ENCODE measurements around the gene CCDC9B. TPM values are rescaled to one million over a fixed set of nuclear protein-coding genes. Genes with fewer than 3 reads are reported as not detected.
A peak's percentile ranks its signal among the peaks of the same experiment; 100 is the strongest.

CCDC9B gene
- total and polyA plus RNA-seq, 2 of the 4 experiments (the other 2 are of a cell fraction) = 19.7 to 30.9 TPM

DNA sequence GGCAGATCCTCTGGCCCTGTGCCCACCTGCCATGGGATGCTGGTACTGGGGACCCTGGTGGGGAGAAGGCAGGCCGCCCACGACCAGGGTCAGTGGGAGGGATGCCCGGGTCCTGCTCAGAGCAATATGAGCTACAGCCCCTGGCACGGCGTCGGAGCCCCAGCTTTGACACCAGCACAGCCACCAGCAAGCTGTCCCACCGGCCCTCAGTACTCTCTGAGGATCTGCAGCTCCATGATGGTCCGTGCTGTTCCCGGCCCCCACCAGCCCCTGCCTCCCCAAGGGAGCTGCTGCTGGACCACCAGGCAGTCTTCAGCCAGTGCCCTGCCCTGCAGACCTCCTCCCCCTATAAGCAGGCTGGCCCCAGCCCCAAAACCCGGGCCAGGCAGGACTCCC lies 28.7 kb upstream of the CCDC9B start:
- intact Hi-C loops (cut with micrococcal nuclease) = no loop called here
- 88% methylated on average over 3 of the region's 10 CpGs; no CpG with 5 or more reads in 1 of the 2 experiments for WGBS, 2 experiments (ENCODE audit: extremely low coverage in 2 of 2, insufficient read length in 1 of 2)

More for the DNA sequence above, 28.7 kb upstream of the CCDC9B start:
- Histone ChIP-seq H3K9me1 (ENCODE audit: insufficient read depth, low read length) (0 out of 2 replicates have a peak, but pooled peaks cover 3% of the 10 kb centered on the region), H3K9me3 (ENCODE audit: control insufficient read depth, insufficient read depth, low read length) (no peaks in the 10 kb centered on the region), H3K14ac (replicated peaks; ENCODE audit: low read depth, low read length) (no peak overlapping the region), H2BK5ac (ENCODE audit: low read depth, low read length, poor library complexity, severe bottlenecking) (no peak overlapping the region), H2BK15ac (ENCODE audit: low read depth, low read length) (no peak overlapping the region), H3K4ac (ENCODE audit: low read depth, low read length) (no peak overlapping the region), H3K9ac (ENCODE audit: low read depth, low read length) (no peak overlapping the region), H3K4me3 (ENCODE audit: insufficient read depth, low read depth, low read length) (no peak overlapping the region), H4K91ac (ENCODE audit: insufficient read depth, low read depth, low read length) (no peak overlapping the region), H4K8ac (ENCODE audit: low read depth in 2 of 2, low read length in 2 of 2) (no peak overlapping the region), H2BK20ac (ENCODE audit: low read depth, low read length) (no peak overlapping the region), H3K18ac (ENCODE audit: low read depth, low read length) (no peak overlapping the region), H4K5ac (ENCODE audit: low read depth, low read length) (no peak overlapping the region), H3K23ac (ENCODE audit: low read depth, low read length) (no peak overlapping the region), H2AK9ac (replicated peaks; ENCODE audit: low read depth, low read length, poor library complexity) (no peak overlapping the region), H3K4me2 (ENCODE audit: low read depth, low read length) (no peak overlapping the region), H2AK5ac (ENCODE audit: low read depth, low read length) (peak overlapping the region; percentile 58; the same call in 1 of the 2 replicates), H3K27me3 (ENCODE audit: control insufficient read depth, insufficient read depth, low read length) (peaks cover 5% of the 10 kb centered on the region; the same call in 1 of the 2 replicates), H2AFZ (replicated peaks; ENCODE audit: low read length, poor library complexity) (no peak overlapping the region), H3K27ac (ENCODE audit: insufficient read depth, low read length) (no peak overlapping the region), H4K20me1 (ENCODE audit: insufficient read depth, low read length) (no peaks in the 10 kb centered on the region), H3K36me3 (ENCODE audit: control insufficient read depth, insufficient read depth, low read length) (no peaks in the 10 kb centered on the region), H3K4me1 (ENCODE audit: control insufficient read depth, insufficient read depth, low read length) (peaks cover 2% of the 10 kb centered on the region), H3K56ac (ENCODE audit: extremely low read depth, insufficient read depth, low read length) (no peak overlapping the region), H3K79me1 (ENCODE audit: low read depth in 1 of 2, low read length in 2 of 2) (no peaks in the 10 kb centered on the region), H2BK120ac (ENCODE audit: low read depth, low read length) (no peak overlapping the region)
- in situ Hi-C loops (cut with MboI; ENCODE audit: low sequenced_read_pairs) = no loop called here
- BruUV-seq (replicated peaks) = no TSS peak
- TF ChIP-seq CHD1 (IDR thresholded peaks at IDR 0.05; ENCODE audit: low read depth, low read length) = no peak
- TF ChIP-seq, protein P1, sequence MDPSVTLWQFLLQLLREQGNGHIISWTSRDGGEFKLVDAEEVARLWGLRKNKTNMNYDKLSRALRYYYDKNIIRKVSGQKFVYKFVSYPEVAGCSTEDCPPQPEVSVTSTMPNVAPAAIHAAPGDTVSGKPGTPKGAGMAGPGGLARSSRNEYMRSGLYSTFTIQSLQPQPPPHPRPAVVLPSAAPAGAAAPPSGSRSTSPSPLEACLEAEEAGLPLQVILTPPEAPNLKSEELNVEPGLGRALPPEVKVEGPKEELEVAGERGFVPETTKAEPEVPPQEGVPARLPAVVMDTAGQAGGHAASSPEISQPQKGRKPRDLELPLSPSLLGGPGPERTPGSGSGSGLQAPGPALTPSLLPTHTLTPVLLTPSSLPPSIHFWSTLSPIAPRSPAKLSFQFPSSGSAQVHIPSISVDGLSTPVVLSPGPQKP (IDR thresholded peaks at IDR 0.05; ENCODE audit: borderline replicate concordance, low read depth, low read length) = no peak
- ATAC-seq (ENCODE audit: low read depth) = no peak
- dilution Hi-C loops (cut with HindIII; ENCODE audit: low sequenced_read_pairs, unreplicated experiment) = no loop called here
- POLR2A ChIA-PET (ENCODE audit: unreplicated experiment) = no interaction called here
- CTCF ChIA-PET = interaction anchor here (1.5 to 1.6 kb wide), 2 partner anchors 12 to 25 kb away, joined by 5 to 6 read pairs; partner anchors contain the start of gene DISP2
- DNase-seq = no peak

Measured in IMR-90 (cell line).